ENCODE measurements around the gene SPACA5. TPM values are rescaled to one million over a fixed set of nuclear protein-coding genes. Genes with fewer than 3 reads are reported as not detected.
A peak's percentile ranks its signal among the peaks of the same experiment; 100 is the strongest.
"Not testable (repeated sequence)": the region's sequence is repeated elsewhere in the genome, so short reads cannot be mapped to it uniquely, and the experiment has no call there.

The SPACA5 gene
- total and polyA plus RNA-seq, 9 donors: not detected

DNA sequence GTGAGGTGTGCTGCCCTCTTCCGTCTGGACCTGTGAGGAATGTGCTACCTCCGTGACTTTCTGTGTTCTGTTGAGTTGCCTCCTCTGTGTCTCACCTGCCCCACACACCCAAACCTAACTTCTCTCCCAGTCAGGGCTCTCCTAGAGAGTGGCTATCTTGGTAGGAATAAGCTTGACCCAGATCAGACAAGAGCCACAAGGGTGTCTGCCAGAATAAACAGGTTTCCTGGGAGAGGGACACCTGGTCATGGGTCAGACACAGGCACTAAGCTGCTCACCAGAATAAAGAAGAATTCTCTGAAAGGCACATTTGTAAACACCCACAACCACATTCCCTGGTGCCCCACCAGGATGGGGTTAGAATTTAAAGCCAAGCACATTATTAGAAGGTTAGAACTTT, 14.1 kb upstream of the SPACA5 start:
- peaks cover 8% of the 10 kb centered on the region for H3K36me3 ChIP-seq (ENCODE audit: control insufficient read depth, insufficient read depth, low read length)
- H3K4me3 ChIP-seq (ENCODE audit: low read length): no peak overlapping the region
- WGBS (ENCODE audit: insufficient coverage): 83% methylated on average over 2 of the region's 2 CpGs
- H3K4me1 ChIP-seq (ENCODE audit: control insufficient read depth, insufficient read depth, low read length): no peaks in the 10 kb centered on the region
- peaks cover 2% of the 10 kb centered on the region for H3K9me3 ChIP-seq (replicated peaks; ENCODE audit: control insufficient read depth, low read depth, low read length)
- no peak for DNase-seq
- no peak overlapping the region for H3K27ac ChIP-seq (ENCODE audit: low read length)
- no peaks in the 10 kb centered on the region for H3K27me3 ChIP-seq (ENCODE audit: control insufficient read depth, insufficient read depth, low read length)

GRCh38 chrX:48001260-48001659, 5.5 kb upstream of the SPACA5 start:
- Histone ChIP-seq H3K4me3 (ENCODE audit: low read length) (no peak overlapping the region), H3K27me3 (ENCODE audit: control insufficient read depth, insufficient read depth, low read length) (no peaks in the 10 kb centered on the region), H3K9me3 (replicated peaks; ENCODE audit: control insufficient read depth, low read depth, low read length) (no peaks in the 10 kb centered on the region), H3K27ac (ENCODE audit: low read length) (no peak overlapping the region), H3K4me1 (ENCODE audit: control insufficient read depth, insufficient read depth, low read length) (no peaks in the 10 kb centered on the region), H3K36me3 (ENCODE audit: control insufficient read depth, insufficient read depth, low read length) (peaks cover 4% of the 10 kb centered on the region)
- no peak for DNase-seq
- WGBS (ENCODE audit: insufficient coverage): 60% methylated on average over 1 of the region's 3 CpGs

GRCh38 chrX:48002319-48002718, 4.5 kb upstream of the SPACA5 start:
- no peaks in the 10 kb centered on the region for H3K9me3 ChIP-seq (replicated peaks; ENCODE audit: control insufficient read depth, low read depth, low read length)
- H3K27me3 ChIP-seq (ENCODE audit: control insufficient read depth, insufficient read depth, low read length): no peaks in the 10 kb centered on the region
- H3K4me3 ChIP-seq (ENCODE audit: low read length): no peak overlapping the region
- no peak overlapping the region for H3K27ac ChIP-seq (ENCODE audit: low read length)
- DNase-seq: no peak
- no CpG with 5 or more reads among the region's 3 CpGs for WGBS (ENCODE audit: insufficient coverage)
- no peaks in the 10 kb centered on the region for H3K4me1 ChIP-seq (ENCODE audit: control insufficient read depth, insufficient read depth, low read length)
- no peaks in the 10 kb centered on the region for H3K36me3 ChIP-seq (ENCODE audit: control insufficient read depth, insufficient read depth, low read length)

DNA sequence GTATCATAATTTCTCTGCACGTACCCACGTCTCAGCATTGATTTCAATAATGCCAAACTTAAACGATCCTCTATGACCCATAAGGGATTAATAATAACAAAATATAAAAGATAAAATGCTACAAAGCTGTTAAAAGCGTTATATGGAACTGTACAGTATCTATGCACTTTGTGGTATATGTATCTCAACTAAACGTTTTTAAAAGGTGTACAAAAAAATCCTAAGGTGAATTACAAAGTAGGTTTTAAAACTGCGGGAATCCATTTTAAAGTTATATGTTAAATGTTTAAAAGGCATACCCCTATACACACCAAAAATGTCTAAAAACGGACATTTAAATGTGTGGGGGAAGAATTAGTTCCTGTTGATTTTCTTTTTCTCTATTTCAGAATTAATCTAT, 3.9 kb upstream of the SPACA5 start:
- no peak overlapping the region for H3K27ac ChIP-seq (ENCODE audit: low read length)
- H3K36me3 ChIP-seq (ENCODE audit: control insufficient read depth, insufficient read depth, low read length): no peaks in the 10 kb centered on the region
- H3K27me3 ChIP-seq (ENCODE audit: control insufficient read depth, insufficient read depth, low read length): no peaks in the 10 kb centered on the region
- no peaks in the 10 kb centered on the region for H3K9me3 ChIP-seq (replicated peaks; ENCODE audit: control insufficient read depth, low read depth, low read length)
- WGBS (ENCODE audit: insufficient coverage): no CpG with 5 or more reads among the region's 7 CpGs
- H3K4me1 ChIP-seq (ENCODE audit: control insufficient read depth, insufficient read depth, low read length): no peaks in the 10 kb centered on the region
- peak overlapping the region; percentile 80 for H3K4me3 ChIP-seq (ENCODE audit: low read length)
- DNase-seq: no peak

DNA sequence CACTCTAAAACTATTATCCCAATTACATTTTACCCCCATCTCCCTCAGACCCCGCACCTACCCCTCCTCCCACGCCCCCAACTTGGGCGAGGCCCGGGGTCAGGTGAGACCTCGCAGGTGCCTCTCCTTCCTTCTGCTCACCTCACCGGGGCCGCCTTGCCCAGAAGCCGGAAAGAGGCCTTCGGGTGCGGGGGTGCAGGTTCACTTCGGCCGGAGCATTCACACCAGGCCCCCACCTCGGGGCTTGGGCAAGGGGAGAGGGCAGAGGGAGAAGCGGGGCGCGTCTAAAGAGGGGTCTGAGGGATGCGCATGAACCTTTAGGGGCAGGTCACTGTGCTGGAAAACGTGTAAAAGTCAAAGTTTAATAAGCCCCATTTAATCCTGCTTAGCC, 3.4 kb upstream of the SPACA5 start:
- Histone ChIP-seq H3K4me3 (ENCODE audit: low read length) (peak overlapping the region; percentile 80), H3K9me3 (replicated peaks; ENCODE audit: control insufficient read depth, low read depth, low read length) (no peaks in the 10 kb centered on the region), H3K27me3 (ENCODE audit: control insufficient read depth, insufficient read depth, low read length) (no peaks in the 10 kb centered on the region), H3K36me3 (ENCODE audit: control insufficient read depth, insufficient read depth, low read length) (no peaks in the 10 kb centered on the region), H3K4me1 (ENCODE audit: control insufficient read depth, insufficient read depth, low read length) (no peaks in the 10 kb centered on the region), H3K27ac (ENCODE audit: low read length) (peak overlapping the region; percentile 75)
- WGBS (ENCODE audit: insufficient coverage): 35% methylated on average over 3 of the region's 18 CpGs
- DNase-seq: no peak

DNA sequence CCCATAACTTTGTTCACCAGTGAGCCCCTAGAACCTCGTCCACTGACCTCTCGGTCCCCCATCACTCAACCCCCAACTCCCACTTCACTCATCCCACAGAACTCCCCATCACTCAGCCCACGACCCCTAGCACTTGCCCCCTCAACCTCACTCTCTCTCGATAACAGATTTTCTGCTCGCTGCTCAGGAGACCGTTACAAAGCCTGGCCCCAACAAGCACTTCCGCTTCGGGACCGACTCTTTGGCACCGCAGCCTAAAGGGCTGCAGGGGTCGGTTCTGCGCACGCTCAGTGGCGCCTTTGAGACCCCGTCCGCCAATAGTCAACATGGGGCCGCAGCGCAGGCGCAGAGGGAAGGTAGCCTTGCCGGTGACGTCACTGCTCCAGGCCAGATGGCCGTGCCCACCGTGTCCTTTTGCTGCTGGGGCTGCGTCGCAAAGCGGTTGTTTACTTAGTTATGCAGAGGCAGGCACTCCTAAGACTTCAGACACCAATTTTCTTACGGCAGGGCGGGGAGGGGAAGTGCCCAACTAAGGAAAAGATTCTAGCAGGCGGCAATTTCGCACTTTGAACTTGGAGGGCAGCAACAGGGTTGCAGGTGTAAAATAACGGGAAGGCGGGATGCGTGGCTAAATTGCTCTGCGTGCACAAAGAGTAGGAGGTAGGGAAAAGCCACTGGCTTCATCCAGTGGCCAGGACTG, 2.9 kb upstream of the SPACA5 start, which contains the start of gene ZNF182:
Gene ZNF182, minus strand, starts transcription at position 232 of the 700 bp plus-strand sequence. CDS start 1,380 bp downstream, outside the sequence.
- no peaks in the 10 kb centered on the region for H3K27me3 ChIP-seq (ENCODE audit: control insufficient read depth, insufficient read depth, low read length)
- peak within 1 kb of the TSS; percentile 80 for H3K4me3 ChIP-seq (ENCODE audit: low read length)
- no peaks in the 10 kb centered on the region for H3K9me3 ChIP-seq (replicated peaks; ENCODE audit: control insufficient read depth, low read depth, low read length)
- peak within 1 kb of the TSS; percentile 78 for H3K27ac ChIP-seq (ENCODE audit: low read length)
- no peaks in the 10 kb centered on the region for H3K4me1 ChIP-seq (ENCODE audit: control insufficient read depth, insufficient read depth, low read length)
- no peaks in the 10 kb centered on the region for H3K36me3 ChIP-seq (ENCODE audit: control insufficient read depth, insufficient read depth, low read length)
- 37% methylated on average over 23 of the region's 34 CpGs for WGBS (ENCODE audit: insufficient coverage)
- peak; percentile 96 for DNase-seq

DNA sequence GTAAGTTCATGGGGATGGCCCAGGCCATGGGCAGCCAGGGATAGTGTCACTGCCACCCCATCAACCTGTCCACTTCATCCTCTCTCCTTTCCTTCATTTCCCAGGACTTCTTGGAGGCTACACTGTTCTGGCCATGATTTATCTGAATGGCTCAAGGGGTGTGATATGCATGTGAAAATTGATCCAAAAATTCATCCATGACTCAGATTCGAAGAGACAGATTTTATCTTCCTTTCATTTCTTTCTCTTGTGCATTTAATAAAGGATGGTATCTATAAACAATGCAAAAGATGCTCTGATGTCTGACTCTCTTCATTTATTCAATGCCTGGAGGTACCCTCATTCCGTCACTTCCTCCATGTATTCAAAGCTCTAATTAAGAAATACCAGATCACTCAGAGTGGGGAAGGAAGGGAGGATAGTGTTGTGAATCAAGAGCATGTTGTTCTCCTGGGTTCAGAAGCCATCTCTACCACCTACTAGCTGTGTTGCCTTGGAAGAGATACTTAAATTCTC, 2.7 kb downstream of the SPACA5 start:
- WGBS (ENCODE audit: insufficient coverage): no CpG with 5 or more reads among the region's 2 CpGs
- H3K27me3 ChIP-seq (ENCODE audit: control insufficient read depth, insufficient read depth, low read length); H3K36me3 ChIP-seq (ENCODE audit: control insufficient read depth, insufficient read depth, low read length); H3K4me3 ChIP-seq (ENCODE audit: low read length); H3K27ac ChIP-seq (ENCODE audit: low read length); DNase-seq; H3K4me1 ChIP-seq (ENCODE audit: control insufficient read depth, insufficient read depth, low read length); H3K9me3 ChIP-seq (replicated peaks; ENCODE audit: control insufficient read depth, low read depth, low read length): not testable (repeated sequence)

GRCh38 chrX:48016583-48017310, 10.0 kb downstream of the SPACA5 start:
- H3K4me1 ChIP-seq (ENCODE audit: control insufficient read depth, insufficient read depth, low read length); H3K4me3 ChIP-seq (ENCODE audit: low read length); H3K27ac ChIP-seq (ENCODE audit: low read length); H3K36me3 ChIP-seq (ENCODE audit: control insufficient read depth, insufficient read depth, low read length); H3K9me3 ChIP-seq (replicated peaks; ENCODE audit: control insufficient read depth, low read depth, low read length); H3K27me3 ChIP-seq (ENCODE audit: control insufficient read depth, insufficient read depth, low read length); DNase-seq: not testable (repeated sequence)
- WGBS (ENCODE audit: insufficient coverage): 87% methylated on average over 3 of the region's 46 CpGs

DNA sequence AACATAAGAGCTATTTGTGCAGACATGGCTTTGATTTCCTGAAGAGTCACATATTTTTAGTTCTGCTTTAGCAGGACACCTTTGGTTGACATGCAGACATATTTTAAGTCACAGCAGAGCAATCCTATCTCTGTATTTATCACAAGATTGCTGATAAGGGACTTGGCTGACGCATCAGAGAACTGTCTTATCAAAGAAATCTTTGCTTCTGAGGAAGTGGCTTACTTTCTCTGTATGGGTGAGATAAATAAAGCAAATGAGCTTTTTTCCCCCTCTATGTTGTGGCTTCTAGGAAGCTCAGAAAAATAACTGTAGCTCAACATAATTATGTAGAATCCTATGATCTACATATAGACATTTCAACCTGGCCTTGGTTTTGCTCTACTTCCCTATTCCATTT, 13.1 kb downstream of the SPACA5 start:
- not testable (repeated sequence) for H3K27me3 ChIP-seq (ENCODE audit: control insufficient read depth, insufficient read depth, low read length); H3K4me1 ChIP-seq (ENCODE audit: control insufficient read depth, insufficient read depth, low read length); H3K27ac ChIP-seq (ENCODE audit: low read length); H3K36me3 ChIP-seq (ENCODE audit: control insufficient read depth, insufficient read depth, low read length); H3K9me3 ChIP-seq (replicated peaks; ENCODE audit: control insufficient read depth, low read depth, low read length); H3K4me3 ChIP-seq (ENCODE audit: low read length); DNase-seq
- no CpG with 5 or more reads among the region's 1 CpG for WGBS (ENCODE audit: insufficient coverage)

GRCh38 chrX:48020472-48020871, 13.7 kb downstream of the SPACA5 start:
- 66% methylated on average over 4 of the region's 11 CpGs for whole genome bisulfite sequencing (ENCODE audit: insufficient coverage)
- not testable (repeated sequence) for H3K27ac ChIP-seq (ENCODE audit: low read length)

More at GRCh38 chrX:48020472-48020871, 13.7 kb downstream of the SPACA5 start:
- not testable (repeated sequence) for H3K9me3 ChIP-seq (replicated peaks; ENCODE audit: control insufficient read depth, low read depth, low read length); H3K4me3 ChIP-seq (ENCODE audit: low read length); H3K27me3 ChIP-seq (ENCODE audit: control insufficient read depth, insufficient read depth, low read length); DNase-seq; H3K36me3 ChIP-seq (ENCODE audit: control insufficient read depth, insufficient read depth, low read length); H3K4me1 ChIP-seq (ENCODE audit: control insufficient read depth, insufficient read depth, low read length)
